Activated T-helper 1 cell treated with anti-CD3 and anti-CD28 coated beads, Interleukin-2, amount 50 U/mL, for 16 hours (primary cell): ENCODE measurements around the gene POLDIP2.
A peak's percentile ranks its signal among the peaks of the same experiment; 100 is the strongest.

Experiments used
- DNase-seq, 2 donors: peaks; one replicate each; pipeline ENCODE4 v3.0.0-alpha.2; 2020; ENCODE audit warnings: low read depth in 1 of 2, low spot score in 1 of 2

POLDIP2 gene

GRCh38 chr17:28338056-28338768, 19.1 kb downstream of the POLDIP2 start:
- DNase-seq: no peak

- peak in 1 of 2 donors; percentile 12 for DNase-seq
Measured at GRCh38 chr17:28335959-28336871, 21.1 kb downstream of the POLDIP2 start.

- peak; percentile 92 to 97 for DNase-seq
Measured at GRCh38 chr17:28335201-28335958, 21.9 kb downstream of the POLDIP2 start, which contains the start of the genes IFT20 and TNFAIP1. TSS of gene IFT20 (minus strand) at chr17:28335472. CDS start at chr17:28331985, 3,487 bp downstream. TSS of gene TNFAIP1 (plus strand) at chr17:28335761. CDS start at chr17:28339522, 3,761 bp downstream.

GRCh38 chr17:28334666-28335200, 22.6 kb downstream of the POLDIP2 start:
- no peak for DNase-seq

GRCh38 chr17:28334171-28334570, 23.2 kb downstream of the POLDIP2 start:
- DNase-seq: no peak

- no peak for DNase-seq
Measured at GRCh38 chr17:28333083-28333746, 24.1 kb downstream of the POLDIP2 start.

- DNase-seq: no peak
Measured at GRCh38 chr17:28331891-28332420, 25.4 kb downstream of the POLDIP2 start.

GRCh38 chr17:28330671-28331070, 26.7 kb downstream of the POLDIP2 start:
- no peak for DNase-seq

GRCh38 chr17:28328325-28328724, 29.0 kb downstream of the POLDIP2 start:
- DNase-seq: no peak

GRCh38 chr17:28327709-28328108, 29.6 kb downstream of the POLDIP2 start:
- no peak for DNase-seq

GRCh38 chr17:28327031-28327607, 30.2 kb downstream of the POLDIP2 start:
- no peak for DNase-seq

GRCh38 chr17:28326114-28326513, 31.2 kb downstream of the POLDIP2 start:
- no peak for DNase-seq

- no peak for DNase-seq
Measured at GRCh38 chr17:28325211-28325610, 32.1 kb downstream of the POLDIP2 start.

- no peak for DNase-seq
Measured at GRCh38 chr17:28324781-28325180, 32.5 kb downstream of the POLDIP2 start.

- no peak for DNase-seq
Measured at GRCh38 chr17:28324267-28324745, 33.0 kb downstream of the POLDIP2 start.

- DNase-seq: no peak
Measured at GRCh38 chr17:28320215-28321061, 36.9 kb downstream of the POLDIP2 start.

GRCh38 chr17:28319598-28319935, 37.8 kb downstream of the POLDIP2 start:
- DNase-seq: no peak

- DNase-seq: peak; percentile 85 to 90
Measured at GRCh38 chr17:28318759-28319597, 38.3 kb downstream of the POLDIP2 start, which contains the start of gene TMEM97. TSS of gene TMEM97 (plus strand) at chr17:28319200. CDS start at chr17:28319240, 40 bp downstream.
